ENCODE data around the gene BICC1. TPM values are rescaled to one million over a fixed set of nuclear protein-coding genes. Genes with fewer than 3 reads are reported as not detected.

Gene BICC1
- total RNA-seq, 1 experiment from 2014 or later, result not detected

GRCh38 chr10:58672845-58673244 lies 160.2 kb downstream of the BICC1 start:
- H3K27me3 ChIP-seq (ENCODE audit: insufficient read depth, low read length), result peaks cover 8% of the 10 kb centered on the region; the same call in 1 of the 2 replicates
- POLR2A ChIA-PET, result no interaction called here
- H3K4me3 ChIP-seq (replicated peaks in 1 of 2; ENCODE audit: low read depth in 1 of 2, low read length in 2 of 2), result no peak overlapping the region
- H4K20me1 ChIP-seq (ENCODE audit: insufficient read depth), result no peaks in the 10 kb centered on the region
- H2AFZ ChIP-seq (ENCODE audit: low read depth, low read length, poor library complexity, severe bottlenecking), result no peak overlapping the region
- H3K9me2 ChIP-seq (ENCODE audit: insufficient read depth), result no peaks in the 10 kb centered on the region
- ATAC-seq, result no peak
- H3K27ac ChIP-seq (ENCODE audit: low read depth, low read length), result no peak overlapping the region
- H3K9ac ChIP-seq (ENCODE audit: low read length), result no peak overlapping the region
- BruUV-seq (replicated peaks), result no TSS peak
- H3K36me3 ChIP-seq (ENCODE audit: control insufficient read depth in 1 of 2, insufficient read depth in 2 of 2, low read length in 2 of 2), result no peaks in the 10 kb centered on the region
- RAD21 ChIA-PET (ENCODE audit: low non-redundant PET in 1 of 2, low total read pairs in 2 of 2, uncharacterized antibody in 2 of 2, unreplicated experiment in 2 of 2), result no interaction called here
- H3K4me2 ChIP-seq (ENCODE audit: low read length), result no peak overlapping the region
- TF ChIP-seq ELF1 (IDR thresholded peaks at IDR 0.05; ENCODE audit: borderline replicate concordance, low read depth), result no peak
- no peak for TF ChIP-seq SP1 (IDR thresholded peaks at IDR 0.05; ENCODE audit: low read depth)
- TF ChIP-seq REST (IDR thresholded peaks at IDR 0.05; ENCODE audit: low read depth), result no peak
- no peak for TF ChIP-seq EGR1 (IDR thresholded peaks at IDR 0.05; ENCODE audit: low read depth)
- TF ChIP-seq SRF (IDR thresholded peaks at IDR 0.05; ENCODE audit: low read depth), result no peak
- TF ChIP-seq FOSL1 (IDR thresholded peaks at IDR 0.05; ENCODE audit: low read depth), result no peak
- no peak for TF ChIP-seq ATF3 (IDR thresholded peaks at IDR 0.05)
- TF ChIP-seq ZFX (IDR thresholded peaks at IDR 0.05), result no peak
- TF ChIP-seq MAX (IDR thresholded peaks at IDR 0.05), result no peak
- no peak for TF ChIP-seq POLR2AphosphoS5 (IDR thresholded peaks at IDR 0.05; ENCODE audit: low read depth, low read length)
- no peak for TF ChIP-seq TCF7L2 (IDR thresholded peaks at IDR 0.05; ENCODE audit: borderline replicate concordance, extremely low read depth, insufficient read depth, insufficient read length)
- no peak for TF ChIP-seq ZBTB33 (IDR thresholded peaks at IDR 0.05; ENCODE audit: extremely low read depth, insufficient replicate concordance, low read length)
- intact Hi-C loops (cut with micrococcal nuclease), result no loop called here
- no peaks in the 10 kb centered on the region for H3K9me3 ChIP-seq (ENCODE audit: control insufficient read depth in 1 of 2, insufficient read depth in 1 of 2, low read depth in 1 of 2, low read length in 2 of 2)
- H3K4me1 ChIP-seq (ENCODE audit: control insufficient read depth in 1 of 2, insufficient read depth in 2 of 2, low read length in 2 of 2), result no peaks in the 10 kb centered on the region
- no peak for DNase-seq (ENCODE audit: low read depth, low spot score)
- H3K79me2 ChIP-seq (ENCODE audit: insufficient read depth, low read length), result no peaks in the 10 kb centered on the region
- CTCF ChIA-PET, result no interaction called here
